Measurements from ENCODE around the gene LMNA. TPM values are rescaled to one million over a fixed set of nuclear protein-coding genes. Genes with fewer than 3 reads are reported as not detected.

Gene LMNA
- total RNA-seq, 1 experiment from 2014 or later = 51.0 TPM

DNA sequence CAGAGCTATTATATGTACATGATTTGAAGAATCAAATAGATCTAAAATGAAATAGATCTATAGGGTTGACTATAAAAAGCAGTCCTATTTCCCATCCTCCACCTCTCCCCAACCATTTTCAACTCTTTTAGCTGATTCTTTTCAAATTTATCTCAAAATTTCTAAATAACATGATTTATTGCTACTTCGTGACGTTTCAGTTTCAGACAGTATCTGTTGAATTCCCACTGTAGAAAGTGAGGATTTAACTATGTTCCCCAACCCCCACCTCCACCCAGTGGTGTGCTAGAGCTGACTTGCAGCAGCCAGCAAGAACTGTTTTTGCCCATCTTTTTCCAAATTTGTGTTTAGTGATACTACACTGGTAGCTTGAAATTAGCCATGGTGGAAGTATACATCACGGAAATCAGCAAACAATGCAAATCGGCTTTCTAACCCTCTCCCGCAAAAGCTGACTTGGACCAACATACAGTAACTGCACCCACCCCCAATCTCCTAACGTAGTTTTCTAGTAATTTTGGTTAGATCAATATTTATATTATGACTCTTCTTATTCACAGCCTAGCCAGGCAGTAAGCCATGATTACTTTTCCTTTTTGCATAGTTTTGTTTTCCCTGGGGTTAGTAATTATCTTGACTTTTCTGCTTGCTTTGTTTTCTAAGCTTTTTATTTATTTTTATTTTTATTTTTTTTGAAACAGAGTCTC is 49.8 kb downstream of the LMNA start:
- Mint-ChIP-seq H3K36me3 (ENCODE audit: insufficient read depth in 1 of 3, low read depth in 3 of 3) (peaks cover 2 to 33% (median 26%) of the 10 kb centered on the region in 3 experiments; a peak in 6 of 7 replicates), H3K27me3 (ENCODE audit: low read depth) (no peaks in the 10 kb centered on the region), H3K9me3 (no peaks in the 10 kb centered on the region), H3K27ac (no peak overlapping the region), H3K4me1 (peaks cover 28 to 33% of the 10 kb centered on the region in 2 experiments), H3K4me3 (no peak overlapping the region)
- Histone ChIP-seq H2AFZ (ENCODE audit: low read length) (no peak overlapping the region), H3K79me1 (ENCODE audit: insufficient read depth, low read depth, low read length, poor library complexity, severe bottlenecking) (no peaks in the 10 kb centered on the region), H2AK5ac (ENCODE audit: insufficient read length, low read length) (no peak overlapping the region), H3K4me1 (ENCODE audit: insufficient read depth, low read length) (no peaks in the 10 kb centered on the region; the same call in 1 of the 2 replicates), H2BK5ac (ENCODE audit: insufficient read length, low read length) (no peak overlapping the region), H4K8ac (replicated peaks; ENCODE audit: insufficient read length, low read depth, low read length) (no peak overlapping the region), H3K27me3 (ENCODE audit: insufficient read depth, low read length) (no peaks in the 10 kb centered on the region), H2BK20ac (ENCODE audit: low read depth, low read length, poor library complexity, severe bottlenecking) (no peak overlapping the region), H3K23ac (ENCODE audit: insufficient read length, low read depth, low read length) (no peak overlapping the region), H3K9ac (ENCODE audit: extremely low read depth, insufficient read length, low read length) (no peak overlapping the region), H3K14ac (ENCODE audit: insufficient read depth, low read length) (no peak overlapping the region), H4K20me1 (ENCODE audit: control insufficient read depth, insufficient read depth, insufficient read length) (no peaks in the 10 kb centered on the region), H3K4me2 (ENCODE audit: insufficient read depth, insufficient read length, low read length) (no peak overlapping the region), H3K56ac (ENCODE audit: insufficient read length, low read depth, low read length) (no peak overlapping the region), H2BK15ac (ENCODE audit: low read depth, low read length) (no peak overlapping the region), H3K9me3 (ENCODE audit: control insufficient read depth, low read depth, low read length) (no peaks in the 10 kb centered on the region), H2BK12ac (ENCODE audit: insufficient read length, low read depth, low read length) (no peak overlapping the region), H3K18ac (ENCODE audit: insufficient read length, low read depth, low read length) (no peak overlapping the region), H4K5ac (ENCODE audit: insufficient read length, low read depth, low read length) (no peak overlapping the region), H3K79me2 (ENCODE audit: insufficient read depth, low read length) (no peaks in the 10 kb centered on the region), H3T11ph (ENCODE audit: low read length) (no peak overlapping the region), H3K4ac (ENCODE audit: low read depth, low read length) (no peak overlapping the region), H4K91ac (ENCODE audit: insufficient read length, low read depth, low read length) (no peak overlapping the region), H3K23me2 (ENCODE audit: insufficient read length, low read depth, low read length, poor library complexity, severe bottlenecking) (peaks cover 5% of the 10 kb centered on the region), H2BK120ac (ENCODE audit: low read depth, low read length, poor library complexity, severe bottlenecking) (no peak overlapping the region), H3K27ac (ENCODE audit: insufficient read length, low read depth, low read length) (no peak overlapping the region)
- TF ChIP-seq, protein P1, sequence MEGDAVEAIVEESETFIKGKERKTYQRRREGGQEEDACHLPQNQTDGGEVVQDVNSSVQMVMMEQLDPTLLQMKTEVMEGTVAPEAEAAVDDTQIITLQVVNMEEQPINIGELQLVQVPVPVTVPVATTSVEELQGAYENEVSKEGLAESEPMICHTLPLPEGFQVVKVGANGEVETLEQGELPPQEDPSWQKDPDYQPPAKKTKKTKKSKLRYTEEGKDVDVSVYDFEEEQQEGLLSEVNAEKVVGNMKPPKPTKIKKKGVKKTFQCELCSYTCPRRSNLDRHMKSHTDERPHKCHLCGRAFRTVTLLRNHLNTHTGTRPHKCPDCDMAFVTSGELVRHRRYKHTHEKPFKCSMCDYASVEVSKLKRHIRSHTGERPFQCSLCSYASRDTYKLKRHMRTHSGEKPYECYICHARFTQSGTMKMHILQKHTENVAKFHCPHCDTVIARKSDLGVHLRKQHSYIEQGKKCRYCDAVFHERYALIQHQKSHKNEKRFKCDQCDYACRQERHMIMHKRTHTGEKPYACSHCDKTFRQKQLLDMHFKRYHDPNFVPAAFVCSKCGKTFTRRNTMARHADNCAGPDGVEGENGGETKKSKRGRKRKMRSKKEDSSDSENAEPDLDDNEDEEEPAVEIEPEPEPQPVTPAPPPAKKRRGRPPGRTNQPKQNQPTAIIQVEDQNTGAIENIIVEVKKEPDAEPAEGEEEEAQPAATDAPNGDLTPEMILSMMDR (conservative IDR thresholded peaks at IDR 0.05) = no peak
- no peak for DNase-seq
- WGBS (ENCODE audit: extremely low coverage, insufficient read length, low lambda C conversion rate) = no CpG with 5 or more reads among the region's 6 CpGs

All from H9 (cell line).